Fibroblast of the aortic adventitia (primary cell): ENCODE measurements around the gene CLDN7. TPM values are rescaled to one million over a fixed set of nuclear protein-coding genes. Genes with fewer than 3 reads are reported as not detected.

Experiments
- DNase-seq: peaks from one replicate; pipeline ENCODE4 v3.0.0-alpha.2; 2010; ENCODE audit warnings: low read depth
- H3K4me3 ChIP-seq: 2 replicates; pipeline ENCODE4 v1.5.1; 2011; ENCODE audit warnings: low read depth, mild to moderate bottlenecking, control low read depth, low read length, moderate library complexity
- CTCF ChIP-seq: IDR thresholded peaks from 2 replicates; pipeline ENCODE4 v1.5.1; 2011; ENCODE audit warnings: mild to moderate bottlenecking, low read length, control low read depth, inconsistent platforms; ENCODE audit not compliant: insufficient read depth
- total RNA-seq: library from RNA; depleted of rRNA; stranded (reverse); fragments of >200 nt; gene quantifications from 2 replicates; pipeline ENCODE4 v1.2.3, GENCODE V29; 2012; ENCODE audit warnings: low replicate concordance

The CLDN7 gene
- total RNA-seq, 1 donor = 3.0 TPM

GRCh38 chr17:7261379-7262191, 693 bp downstream of the CLDN7 start:
- no peak for TF ChIP-seq CTCF
- DNase-seq = no peak
- peak overlapping the region; percentile 33 for H3K4me3 ChIP-seq

- no peak for DNase-seq
- H3K4me3 ChIP-seq = peak overlapping the region; percentile 33
- TF ChIP-seq CTCF = no peak
These were observed 1.5 kb downstream of the CLDN7 start for GRCh38 chr17:7260651-7261378.

- DNase-seq = no peak
- TF ChIP-seq CTCF = no peak
These were observed 2.1 kb downstream of the CLDN7 start for GRCh38 chr17:7260151-7260550.

GRCh38 chr17:7259555-7259889, 2.8 kb downstream of the CLDN7 start:
- H3K4me3 ChIP-seq = no peak overlapping the region
- DNase-seq = no peak
- TF ChIP-seq CTCF = no peak

More at GRCh38 chr17:7260151-7260550, 2.1 kb downstream of the CLDN7 start:
- no peak overlapping the region for H3K4me3 ChIP-seq

- no peak overlapping the region for H3K4me3 ChIP-seq
- peak; percentile 45 for DNase-seq
- TF ChIP-seq CTCF = no peak
These were observed 3.3 kb downstream of the CLDN7 start for GRCh38 chr17:7258731-7259554.

- TF ChIP-seq CTCF = no peak
- no peak overlapping the region for H3K4me3 ChIP-seq
- no peak for DNase-seq
These were observed 5.4 kb downstream of the CLDN7 start for GRCh38 chr17:7256766-7257456.
